ENCODE data around the gene TMPRSS3.

The TMPRSS3 gene

GRCh38 chr21:42361286-42361685 is 34.6 kb downstream of the TMPRSS3 start:
- no peak overlapping the region for H3K4me3 ChIP-seq (ENCODE audit: low read depth, low read length)
- ChIA-PET CTCF (interaction anchor here (0.6 to 1.9 kb wide), 8 partner anchors 10 to 155 kb away, joined by 3 to 5 read pairs (median 4); partner anchors contain the start of gene TFF2), POLR2A (interaction anchor here (0.5 kb wide), 1 partner anchor 245 kb away, joined by 3 read pairs; no protein-coding TSS in a partner anchor)
- no peaks in the 10 kb centered on the region for H3K36me3 ChIP-seq (ENCODE audit: control insufficient read depth in 2 of 2, insufficient read depth in 1 of 2, low read length in 2 of 2)
- no peak for TF ChIP-seq ZNF2 (tag by site-specific recombination; IDR thresholded peaks at IDR 0.05)
- no peak for TF ChIP-seq ELK4 (IDR thresholded peaks at IDR 0.05; ENCODE audit: borderline replicate concordance, low read depth, low read length)
- TF ChIP-seq ZNF341 (tag by site-specific recombination; IDR thresholded peaks at IDR 0.05; ENCODE audit: low read depth), result no peak
- TF ChIP-seq, protein P1, sequence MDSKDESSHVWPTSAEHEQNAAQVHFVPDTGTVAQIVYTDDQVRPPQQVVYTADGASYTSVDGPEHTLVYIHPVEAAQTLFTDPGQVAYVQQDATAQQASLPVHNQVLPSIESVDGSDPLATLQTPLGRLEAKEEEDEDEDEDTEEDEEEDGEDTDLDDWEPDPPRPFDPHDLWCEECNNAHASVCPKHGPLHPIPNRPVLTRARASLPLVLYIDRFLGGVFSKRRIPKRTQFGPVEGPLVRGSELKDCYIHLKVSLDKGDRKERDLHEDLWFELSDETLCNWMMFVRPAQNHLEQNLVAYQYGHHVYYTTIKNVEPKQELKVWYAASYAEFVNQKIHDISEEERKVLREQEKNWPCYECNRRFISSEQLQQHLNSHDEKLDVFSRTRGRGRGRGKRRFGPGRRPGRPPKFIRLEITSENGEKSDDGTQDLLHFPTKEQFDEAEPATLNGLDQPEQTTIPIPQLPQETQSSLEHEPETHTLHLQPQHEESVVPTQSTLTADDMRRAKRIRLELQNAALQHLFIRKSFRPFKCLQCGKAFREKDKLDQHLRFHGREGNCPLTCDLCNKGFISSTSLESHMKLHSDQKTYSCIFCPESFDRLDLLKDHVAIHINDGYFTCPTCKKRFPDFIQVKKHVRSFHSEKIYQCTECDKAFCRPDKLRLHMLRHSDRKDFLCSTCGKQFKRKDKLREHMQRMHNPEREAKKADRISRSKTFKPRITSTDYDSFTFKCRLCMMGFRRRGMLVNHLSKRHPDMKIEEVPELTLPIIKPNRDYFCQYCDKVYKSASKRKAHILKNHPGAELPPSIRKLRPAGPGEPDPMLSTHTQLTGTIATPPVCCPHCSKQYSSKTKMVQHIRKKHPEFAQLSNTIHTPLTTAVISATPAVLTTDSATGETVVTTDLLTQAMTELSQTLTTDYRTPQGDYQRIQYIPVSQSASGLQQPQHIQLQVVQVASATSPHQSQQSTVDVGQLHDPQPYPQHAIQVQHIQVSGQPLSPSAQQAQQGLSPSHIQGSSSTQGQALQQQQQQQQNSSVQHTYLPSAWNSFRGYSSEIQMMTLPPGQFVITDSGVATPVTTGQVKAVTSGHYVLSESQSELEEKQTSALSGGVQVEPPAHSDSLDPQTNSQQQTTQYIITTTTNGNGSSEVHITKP (tag by site-specific recombination; IDR thresholded peaks at IDR 0.05), result no peak
- no peaks in the 10 kb centered on the region for H3K4me1 ChIP-seq (ENCODE audit: control insufficient read depth, insufficient read depth, low read length)
- no peaks in the 10 kb centered on the region for H3K9me3 ChIP-seq (ENCODE audit: control insufficient read depth, insufficient read depth, low read depth, low read length)
- no peak overlapping the region for H3K27ac ChIP-seq (ENCODE audit: extremely low read depth, low read depth, low read length)

- Histone ChIP-seq H3K4me3 (ENCODE audit: low read depth, low read length) (no peak overlapping the region), H3K9me3 (ENCODE audit: control insufficient read depth, insufficient read depth, low read depth, low read length) (no peaks in the 10 kb centered on the region), H3K27ac (ENCODE audit: extremely low read depth, low read depth, low read length) (no peak overlapping the region), H3K36me3 (ENCODE audit: control insufficient read depth in 2 of 2, insufficient read depth in 1 of 2, low read length in 2 of 2) (no peaks in the 10 kb centered on the region), H3K4me1 (ENCODE audit: control insufficient read depth, insufficient read depth, low read length) (no peaks in the 10 kb centered on the region)
- peak; percentile 94; the same call in 1 of the 2 replicates for TF ChIP-seq TRIM28 (IDR thresholded peaks at IDR 0.05; ENCODE audit: borderline replicate concordance, low read length)
- TF ChIP-seq, protein P2, sequence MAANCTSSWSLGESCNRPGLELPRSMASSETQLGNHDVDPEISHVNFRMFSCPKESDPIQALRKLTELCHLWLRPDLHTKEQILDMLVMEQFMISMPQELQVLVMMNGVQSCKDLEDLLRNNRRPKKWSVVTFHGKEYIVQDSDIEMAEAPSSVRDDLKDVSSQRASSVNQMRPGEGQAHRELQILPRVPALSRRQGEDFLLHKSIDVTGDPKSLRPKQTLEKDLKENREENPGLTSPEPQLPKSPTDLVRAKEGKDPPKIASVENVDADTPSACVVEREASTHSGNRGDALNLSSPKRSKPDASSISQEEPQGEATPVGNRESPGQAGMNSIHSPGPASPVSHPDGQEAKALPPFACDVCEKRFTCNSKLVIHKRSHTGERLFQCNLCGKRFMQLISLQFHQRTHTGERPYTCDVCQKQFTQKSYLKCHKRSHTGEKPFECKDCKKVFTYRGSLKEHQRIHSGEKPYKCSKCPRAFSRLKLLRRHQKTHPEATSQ (tag by site-specific recombination; IDR thresholded peaks at IDR 0.05), result 0 out of 2 replicates have a peak, but pooled peaks have one; percentile 43
- TF ChIP-seq SETDB1 (IDR thresholded peaks at IDR 0.05; ENCODE audit: insufficient read length, low read length), result peak; percentile 67
- TF ChIP-seq, protein P3, sequence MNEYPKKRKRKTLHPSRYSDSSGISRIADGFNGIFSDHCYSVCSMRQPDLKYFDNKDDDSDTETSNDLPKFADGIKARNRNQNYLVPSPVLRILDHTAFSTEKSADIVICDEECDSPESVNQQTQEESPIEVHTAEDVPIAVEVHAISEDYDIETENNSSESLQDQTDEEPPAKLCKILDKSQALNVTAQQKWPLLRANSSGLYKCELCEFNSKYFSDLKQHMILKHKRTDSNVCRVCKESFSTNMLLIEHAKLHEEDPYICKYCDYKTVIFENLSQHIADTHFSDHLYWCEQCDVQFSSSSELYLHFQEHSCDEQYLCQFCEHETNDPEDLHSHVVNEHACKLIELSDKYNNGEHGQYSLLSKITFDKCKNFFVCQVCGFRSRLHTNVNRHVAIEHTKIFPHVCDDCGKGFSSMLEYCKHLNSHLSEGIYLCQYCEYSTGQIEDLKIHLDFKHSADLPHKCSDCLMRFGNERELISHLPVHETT (tag by site-specific recombination; IDR thresholded peaks at IDR 0.05), result 0 out of 2 replicates have a peak, but pooled peaks have one; percentile 19
- TF ChIP-seq ZNF211 (tag by site-specific recombination; IDR thresholded peaks at IDR 0.05; ENCODE audit: low read depth), result no peak
- TF ChIP-seq, protein P4, sequence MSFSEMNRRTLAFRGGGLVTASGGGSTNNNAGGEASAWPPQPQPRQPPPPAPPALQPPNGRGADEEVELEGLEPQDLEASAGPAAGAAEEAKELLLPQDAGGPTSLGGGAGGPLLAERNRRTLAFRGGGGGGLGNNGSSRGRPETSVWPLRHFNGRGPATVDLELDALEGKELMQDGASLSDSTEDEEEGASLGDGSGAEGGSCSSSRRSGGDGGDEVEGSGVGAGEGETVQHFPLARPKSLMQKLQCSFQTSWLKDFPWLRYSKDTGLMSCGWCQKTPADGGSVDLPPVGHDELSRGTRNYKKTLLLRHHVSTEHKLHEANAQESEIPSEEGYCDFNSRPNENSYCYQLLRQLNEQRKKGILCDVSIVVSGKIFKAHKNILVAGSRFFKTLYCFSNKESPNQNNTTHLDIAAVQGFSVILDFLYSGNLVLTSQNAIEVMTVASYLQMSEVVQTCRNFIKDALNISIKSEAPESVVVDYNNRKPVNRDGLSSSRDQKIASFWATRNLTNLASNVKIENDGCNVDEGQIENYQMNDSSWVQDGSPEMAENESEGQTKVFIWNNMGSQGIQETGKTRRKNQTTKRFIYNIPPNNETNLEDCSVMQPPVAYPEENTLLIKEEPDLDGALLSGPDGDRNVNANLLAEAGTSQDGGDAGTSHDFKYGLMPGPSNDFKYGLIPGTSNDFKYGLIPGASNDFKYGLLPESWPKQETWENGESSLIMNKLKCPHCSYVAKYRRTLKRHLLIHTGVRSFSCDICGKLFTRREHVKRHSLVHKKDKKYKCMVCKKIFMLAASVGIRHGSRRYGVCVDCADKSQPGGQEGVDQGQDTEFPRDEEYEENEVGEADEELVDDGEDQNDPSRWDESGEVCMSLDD (tag by site-specific recombination; IDR thresholded peaks at IDR 0.05), result no peak
- TF ChIP-seq, protein P5, sequence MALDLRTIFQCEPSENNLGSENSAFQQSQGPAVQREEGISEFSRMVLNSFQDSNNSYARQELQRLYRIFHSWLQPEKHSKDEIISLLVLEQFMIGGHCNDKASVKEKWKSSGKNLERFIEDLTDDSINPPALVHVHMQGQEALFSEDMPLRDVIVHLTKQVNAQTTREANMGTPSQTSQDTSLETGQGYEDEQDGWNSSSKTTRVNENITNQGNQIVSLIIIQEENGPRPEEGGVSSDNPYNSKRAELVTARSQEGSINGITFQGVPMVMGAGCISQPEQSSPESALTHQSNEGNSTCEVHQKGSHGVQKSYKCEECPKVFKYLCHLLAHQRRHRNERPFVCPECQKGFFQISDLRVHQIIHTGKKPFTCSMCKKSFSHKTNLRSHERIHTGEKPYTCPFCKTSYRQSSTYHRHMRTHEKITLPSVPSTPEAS (tag by site-specific recombination; IDR thresholded peaks at IDR 0.05), result no peak
- TF ChIP-seq, protein P6, sequence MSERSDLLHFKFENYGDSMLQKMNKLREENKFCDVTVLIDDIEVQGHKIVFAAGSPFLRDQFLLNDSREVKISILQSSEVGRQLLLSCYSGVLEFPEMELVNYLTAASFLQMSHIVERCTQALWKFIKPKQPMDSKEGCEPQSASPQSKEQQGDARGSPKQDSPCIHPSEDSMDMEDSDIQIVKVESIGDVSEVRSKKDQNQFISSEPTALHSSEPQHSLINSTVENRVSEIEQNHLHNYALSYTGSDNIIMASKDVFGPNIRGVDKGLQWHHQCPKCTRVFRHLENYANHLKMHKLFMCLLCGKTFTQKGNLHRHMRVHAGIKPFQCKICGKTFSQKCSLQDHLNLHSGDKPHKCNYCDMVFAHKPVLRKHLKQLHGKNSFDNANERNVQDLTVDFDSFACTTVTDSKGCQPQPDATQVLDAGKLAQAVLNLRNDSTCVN (tag by site-specific recombination; optimal IDR thresholded peaks at IDR 0.05), result no peak
- no peak for TF ChIP-seq ZNF549 (tag by site-specific recombination; IDR thresholded peaks at IDR 0.05)
- no peak for TF ChIP-seq ZNF133 (tag by site-specific recombination; IDR thresholded peaks at IDR 0.05)
- TF ChIP-seq ZNF394 (tag by site-specific recombination; IDR thresholded peaks at IDR 0.05; ENCODE audit: borderline replicate concordance), result no peak
- peak; percentile 97 for TF ChIP-seq ZNF280D (tag by site-specific recombination; IDR thresholded peaks at IDR 0.05)
- TF ChIP-seq ZNF324 (tag by site-specific recombination; IDR thresholded peaks at IDR 0.05), result 0 out of 2 replicates have a peak, but pooled peaks have one; percentile 25
- CTCF ChIA-PET, result interaction anchor here (0.6 to 1.9 kb wide), 5 partner anchors 14 to 540 kb away, joined by 3 to 4 read pairs (median 3); no protein-coding TSS in a partner anchor
- POLR2A ChIA-PET, result no interaction called here
These were observed 35.5 kb downstream of the TMPRSS3 start for GRCh38 chr21:42360317-42360716.
